Omental fat pad (tissue), 4 donors: Measurements from ENCODE around the gene SLC39A11. TPM values are rescaled to one million over a fixed set of nuclear protein-coding genes. Genes with fewer than 3 reads are reported as not detected.

Experiments used
- ATAC-seq: fragments of 150-250 bp; one replicate; pipeline ENCODE4 v1.9.1; 2016; ENCODE audit warnings: mild to moderate bottlenecking, moderate library complexity; ENCODE audit not compliant: low FRiP score
- DNase-seq: peaks from one replicate; pipeline ENCODE4 v3.0.0-alpha.2; 2019; ENCODE audit warnings: low spot score
- CTCF ChIP-seq, 3 donors: fragments of 450-650 bp; IDR thresholded peaks; one replicate each; pipeline ENCODE4 v1.5.1; 2016 to 2017; ENCODE audit warnings: antibody characterized with exemption in 3 of 3, mild to moderate bottlenecking in 3 of 3, moderate library complexity in 2 of 3
- total RNA-seq, 4 donors: library from RNA; depleted of rRNA; stranded (reverse); fragments of >200 nt; gene quantifications; one replicate each; pipeline ENCODE4 v1.1.0, GENCODE V29; 2016

The SLC39A11 gene
- total RNA-seq, 4 donors from 2014 or later = 18.8 to 42.4 (median 31.3) TPM

- DNase-seq (no peak), ATAC-seq (no peak)
- no peak for TF ChIP-seq CTCF (IDR thresholded peaks at IDR 0.05)
Observed at GRCh38 chr17:72934927-72935326, 157.6 kb downstream of the SLC39A11 start.

GRCh38 chr17:72931635-72932034, 160.9 kb downstream of the SLC39A11 start:
- no peak for TF ChIP-seq CTCF (IDR thresholded peaks at IDR 0.05)
- DNase-seq (no peak), ATAC-seq (no peak)

DNA sequence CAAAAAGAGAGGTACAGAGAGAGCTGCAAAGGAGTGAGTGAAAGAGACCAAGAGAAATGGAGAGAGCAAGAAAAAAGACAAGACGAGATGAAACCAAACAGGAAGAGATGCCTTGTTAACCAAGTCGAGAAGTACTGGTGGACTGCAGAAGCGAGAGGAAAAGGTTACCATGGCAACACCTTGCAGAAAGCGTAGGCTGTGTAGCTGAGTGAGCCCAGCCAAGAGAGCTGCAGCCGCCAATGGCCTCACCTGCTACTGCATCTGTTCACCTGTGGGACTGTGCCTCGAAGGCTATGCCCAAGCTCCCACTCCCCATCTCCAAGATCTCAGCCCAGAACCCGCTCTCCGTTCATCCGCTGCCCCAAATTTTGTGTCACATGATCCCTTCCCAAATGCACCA, 161.3 kb downstream of the SLC39A11 start:
- no peak for ATAC-seq
- TF ChIP-seq CTCF (IDR thresholded peaks at IDR 0.05) = no peak
- DNase-seq = no peak

- ATAC-seq (no peak), DNase-seq (no peak)
- no peak for TF ChIP-seq CTCF (IDR thresholded peaks at IDR 0.05)
Observed at GRCh38 chr17:72930031-72930430, 162.5 kb downstream of the SLC39A11 start.

GRCh38 chr17:72928454-72929136, 163.9 kb downstream of the SLC39A11 start:
- ATAC-seq = no peak
- no peak for TF ChIP-seq CTCF (IDR thresholded peaks at IDR 0.05)
- DNase-seq = no peak

DNA sequence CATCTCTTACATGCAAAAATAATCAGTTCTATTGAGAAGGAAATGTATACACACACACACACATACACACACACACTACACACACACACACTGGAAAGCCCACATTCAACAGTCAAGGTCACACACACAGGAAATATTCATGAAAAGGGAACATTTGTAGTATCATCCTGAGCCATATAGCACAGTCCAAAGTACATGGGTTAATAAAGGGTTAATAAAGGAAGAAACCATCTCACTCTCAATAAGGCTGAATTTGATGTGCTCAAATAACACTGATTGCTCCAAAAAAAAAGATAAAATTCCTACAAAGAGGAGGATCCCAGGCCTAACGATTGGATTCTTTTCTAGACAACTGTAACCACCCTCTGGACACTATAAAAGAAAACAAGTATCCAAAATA, 164.7 kb downstream of the SLC39A11 start:
- ATAC-seq = no peak
- TF ChIP-seq CTCF (IDR thresholded peaks at IDR 0.05) = no peak
- no peak for DNase-seq

- no peak for ATAC-seq
- DNase-seq = no peak
- TF ChIP-seq CTCF (IDR thresholded peaks at IDR 0.05) = no peak
Observed at GRCh38 chr17:72927146-72927545, 165.3 kb downstream of the SLC39A11 start.
